Transverse colon (tissue), 4 donors: ENCODE measurements around the gene MARCHF9. TPM values are rescaled to one million over a fixed set of nuclear protein-coding genes. Genes with fewer than 3 reads are reported as not detected.

Experiments
- DNase-seq: peaks from one replicate; pipeline ENCODE4 v3.0.0-alpha.2; 2019
- H3K27ac ChIP-seq, 4 donors: fragments of 200-600 bp; sonication (generic); 2 replicates each; pipeline ENCODE4 v1.5.1; 2016 to 2018; ENCODE audit warnings: inconsistent platforms in 4 of 4
- H3K27me3 ChIP-seq: fragments of 200-600 bp; sonication (generic); 2 replicates; pipeline ENCODE4 v1.5.1; 2017; ENCODE audit warnings: inconsistent platforms
- H3K36me3 ChIP-seq, 4 donors: fragments of 200-600 bp; sonication (generic); 2 replicates each; pipeline ENCODE4 v1.5.1; 2017 to 2019; ENCODE audit warnings: inconsistent platforms in 4 of 4
- H3K4me1 ChIP-seq, 4 donors: fragments of 200-600 bp; sonication (generic); 2 replicates each; pipeline ENCODE4 v1.5.1; 2017 to 2020; ENCODE audit warnings: inconsistent platforms in 4 of 4
- H3K4me3 ChIP-seq, 4 donors: fragments of 200-600 bp; sonication (generic); 1 replicate in 1 of 4; 2 replicates in 3 of 4; pipeline versions ENCODE4 v1.5.1 to v1.6.1; 2017 to 2019; ENCODE audit warnings: inconsistent platforms in 4 of 4
- H3K9me3 ChIP-seq, 2 donors: fragments of 200-600 bp; sonication (generic); 2 replicates each; pipeline ENCODE4 v1.5.1; 2017 to 2019; ENCODE audit warnings: inconsistent platforms in 2 of 2
- CTCF ChIP-seq, 5 experiments: fragments of 200-600 bp in 3 of 5; fragments of 450-650 bp in 2 of 5; sonication (generic) in 3 of 5; IDR thresholded peaks; 1 replicate in 2 of 5; 2 replicates in 3 of 5; pipeline ENCODE4 v1.5.1; 2016 to 2017; ENCODE audit warnings: antibody characterized with exemption in 5 of 5, inconsistent platforms in 3 of 5, mild to moderate bottlenecking in 2 of 5, moderate library complexity in 1 of 5
- EP300 ChIP-seq: sonication (generic); formaldehyde crosslinking; IDR thresholded peaks from one replicate; pipeline ENCODE4 v1.6.1; 2017; ENCODE audit warnings: antibody characterized with exemption, low read depth
- POLR2A ChIP-seq: fragments of 450-650 bp; IDR thresholded peaks from one replicate; pipeline ENCODE4 v1.6.1; 2016; ENCODE audit warnings: antibody characterized with exemption, mild to moderate bottlenecking, moderate library complexity
- POLR2AphosphoS5 ChIP-seq, 3 donors: sonication (generic); formaldehyde crosslinking; IDR thresholded peaks; one replicate each; pipeline ENCODE4 v1.6.1; 2016; ENCODE audit warnings: antibody characterized with exemption in 3 of 3
- WGBS, 2 donors: methylation state at CpG; one replicate each; pipeline ENCODE4 v1.1.5; 2018; ENCODE audit warnings: low coverage in 1 of 2; 5-methylcytosine and 5-hydroxymethylcytosine counted together
- in situ Hi-C, 4 donors: fragments of 200-750 bp; cut with MboI; loops; one replicate each; pipeline versions ENCODE4 v1.15.0 to v1.15.1; 2017; ENCODE audit warnings: low sequenced_read_pairs in 3 of 4, low pct_ligation_motif_present in 1 of 4, low pct_unique_long_range_greater_than_20kb in 1 of 4
- intact Hi-C: fragments of 100-400 bp; cut with DNase I; formaldehyde crosslinking; loops from one replicate; pipeline ENCODE4 v1.15.1; 2023; ENCODE audit warnings: low total_unique reads
- total RNA-seq, 4 donors: library from RNA; depleted of rRNA; stranded (reverse); fragments of >200 nt; gene quantifications; one replicate each; pipeline ENCODE4 v1.1.0, GENCODE V29; 2016

MARCHF9 gene
- total RNA-seq, 4 donors from 2014 or later = 1.5 to 24.1 (median 9.5) TPM

GRCh38 chr12:57765698-57766463, 11.0 kb downstream of the MARCHF9 start:
- Histone ChIP-seq H3K27ac (no peak overlapping the region), H3K36me3 (no peaks in the 10 kb centered on the region), H3K9me3 (no peaks in the 10 kb centered on the region), H3K27me3 (peaks cover 43% of the 10 kb centered on the region), H3K4me3 (peak overlapping the region in 3 of 4 donors; percentile 26 to 54 (median 41)), H3K4me1 (peaks cover 9 to 32% (median 31%) of the 10 kb centered on the region in 4 donors)
- intact Hi-C loops = no loop called here
- TF ChIP-seq POLR2A (no peak), EP300 (no peak), CTCF (IDR thresholded peaks at IDR 0.05) (no peak)
- WGBS, 2 donors = 7 to 14% methylated on average over 2 to 37 of the region's 40 CpGs
- in situ Hi-C loops = no loop called here
- DNase-seq = no peak

- 12% methylated on average over 32 of the region's 38 CpGs; no CpG with 5 or more reads in 1 of the 2 donors for WGBS, 2 donors
- Histone ChIP-seq H3K9me3 (no peaks in the 10 kb centered on the region), H3K27ac (no peak within 1 kb of the TSS), H3K36me3 (no peaks in the 10 kb centered on the region), H3K4me1 (peaks cover 15 to 40% (median 38%) of the 10 kb centered on the region in 4 donors), H3K4me3 (peak within 1 kb of the TSS in 3 of 4 donors; percentile 26 to 54 (median 41)), H3K27me3 (peaks cover 43% of the 10 kb centered on the region)
- no peak for DNase-seq
- in situ Hi-C loops (no loop called here), intact Hi-C loops (no loop called here)
- TF ChIP-seq CTCF (IDR thresholded peaks at IDR 0.05) = no peak
- no peak for TF ChIP-seq POLR2AphosphoS5 (IDR thresholded peaks at IDR 0.05)
- no peak for TF ChIP-seq EP300
- TF ChIP-seq POLR2A = no peak
Measured at GRCh38 chr12:57766464-57767304, 11.8 kb downstream of the MARCHF9 start, which contains the start of gene CYP27B1. CYP27B1 (minus strand) TSS chr12:57767078; CDS start chr12:57767041, 37 bp downstream.

- Histone ChIP-seq H3K27ac (no peak overlapping the region), H3K4me1 (peaks cover 15 to 40% (median 39%) of the 10 kb centered on the region in 4 donors), H3K4me3 (no peak overlapping the region), H3K36me3 (no peaks in the 10 kb centered on the region), H3K9me3 (no peaks in the 10 kb centered on the region), H3K27me3 (peaks cover 43% of the 10 kb centered on the region)
- DNase-seq = no peak
- in situ Hi-C loops = no loop called here
- no peak for TF ChIP-seq EP300
- TF ChIP-seq CTCF (IDR thresholded peaks at IDR 0.05) = no peak
- TF ChIP-seq POLR2A = no peak
- TF ChIP-seq POLR2AphosphoS5 (IDR thresholded peaks at IDR 0.05) = no peak
- intact Hi-C loops = no loop called here
Measured at GRCh38 chr12:57767305-57767698, 12.4 kb downstream of the MARCHF9 start.

- H3K9me3 ChIP-seq = no peaks in the 10 kb centered on the region
- WGBS, 2 donors = 91% methylated on average over 3 of the region's 3 CpGs; no CpG with 5 or more reads in 1 of the 2 donors
- DNase-seq = no peak
Measured at GRCh38 chr12:57767876-57768275, 13.0 kb downstream of the MARCHF9 start.

More at GRCh38 chr12:57767876-57768275, 13.0 kb downstream of the MARCHF9 start:
- peaks cover 43% of the 10 kb centered on the region for H3K27me3 ChIP-seq
- no peak overlapping the region for H3K27ac ChIP-seq
- H3K4me3 ChIP-seq = no peak overlapping the region
- TF ChIP-seq EP300 (no peak), POLR2AphosphoS5 (IDR thresholded peaks at IDR 0.05) (no peak), CTCF (IDR thresholded peaks at IDR 0.05) (no peak), POLR2A (no peak)
- intact Hi-C loops (no loop called here), in situ Hi-C loops (no loop called here)
- no peaks in the 10 kb centered on the region for H3K36me3 ChIP-seq
- peaks cover 15 to 43% (median 40%) of the 10 kb centered on the region in 4 donors for H3K4me1 ChIP-seq
